Coronary artery (tissue), 2 donors: Measurements from ENCODE around the gene LSG1.
"Not testable (repeated sequence)": the region's sequence is repeated elsewhere in the genome, so short reads cannot be mapped to it uniquely, and the experiment has no call there.

Experiments used
- DNase-seq: peaks from one replicate; pipeline ENCODE4 v3.0.0-alpha.2; 2017; ENCODE audit warnings: low spot score
- H3K27ac ChIP-seq, 2 donors: fragments of 200-600 bp; sonication (generic); one replicate each; pipeline ENCODE4 v1.5.1; 2016 to 2019
- H3K4me3 ChIP-seq: fragments of 200-600 bp; sonication (generic); 2 replicates; pipeline ENCODE4 v1.5.1; 2016; ENCODE audit warnings: mild to moderate bottlenecking, moderate library complexity
- TF ChIP-seq, protein P1 (sequence below): fragments of 200-600 bp; sonication (generic); IDR thresholded peaks from one replicate; pipeline ENCODE4 v1.5.1; 2019; ENCODE audit warnings: antibody characterized with exemption

Gene LSG1

DNA sequence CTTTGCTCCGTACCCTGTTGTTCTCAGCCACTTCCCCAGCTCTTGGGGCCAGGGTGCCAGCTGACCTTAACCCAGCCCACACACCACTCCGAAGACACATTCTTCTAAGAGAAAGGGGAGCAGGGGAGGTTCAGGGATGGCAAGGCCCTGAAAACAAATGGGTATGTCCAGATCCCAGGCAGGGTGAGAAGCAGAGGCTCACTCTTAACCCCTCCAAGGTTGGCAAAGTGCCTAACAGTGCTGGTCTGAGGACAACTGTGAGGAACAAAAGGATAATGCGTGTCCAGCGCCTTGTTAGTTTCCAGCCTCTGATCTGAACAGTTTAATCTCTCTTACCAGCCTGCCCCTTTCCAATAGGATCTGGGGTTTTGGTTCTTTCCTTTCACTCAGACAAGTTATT is 40.3 kb downstream of the LSG1 start:
- no peak overlapping the region for H3K27ac ChIP-seq
- peak; percentile 24 for DNase-seq
- TF ChIP-seq, protein P1, sequence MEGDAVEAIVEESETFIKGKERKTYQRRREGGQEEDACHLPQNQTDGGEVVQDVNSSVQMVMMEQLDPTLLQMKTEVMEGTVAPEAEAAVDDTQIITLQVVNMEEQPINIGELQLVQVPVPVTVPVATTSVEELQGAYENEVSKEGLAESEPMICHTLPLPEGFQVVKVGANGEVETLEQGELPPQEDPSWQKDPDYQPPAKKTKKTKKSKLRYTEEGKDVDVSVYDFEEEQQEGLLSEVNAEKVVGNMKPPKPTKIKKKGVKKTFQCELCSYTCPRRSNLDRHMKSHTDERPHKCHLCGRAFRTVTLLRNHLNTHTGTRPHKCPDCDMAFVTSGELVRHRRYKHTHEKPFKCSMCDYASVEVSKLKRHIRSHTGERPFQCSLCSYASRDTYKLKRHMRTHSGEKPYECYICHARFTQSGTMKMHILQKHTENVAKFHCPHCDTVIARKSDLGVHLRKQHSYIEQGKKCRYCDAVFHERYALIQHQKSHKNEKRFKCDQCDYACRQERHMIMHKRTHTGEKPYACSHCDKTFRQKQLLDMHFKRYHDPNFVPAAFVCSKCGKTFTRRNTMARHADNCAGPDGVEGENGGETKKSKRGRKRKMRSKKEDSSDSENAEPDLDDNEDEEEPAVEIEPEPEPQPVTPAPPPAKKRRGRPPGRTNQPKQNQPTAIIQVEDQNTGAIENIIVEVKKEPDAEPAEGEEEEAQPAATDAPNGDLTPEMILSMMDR = no peak
- no peak overlapping the region for H3K4me3 ChIP-seq

DNA sequence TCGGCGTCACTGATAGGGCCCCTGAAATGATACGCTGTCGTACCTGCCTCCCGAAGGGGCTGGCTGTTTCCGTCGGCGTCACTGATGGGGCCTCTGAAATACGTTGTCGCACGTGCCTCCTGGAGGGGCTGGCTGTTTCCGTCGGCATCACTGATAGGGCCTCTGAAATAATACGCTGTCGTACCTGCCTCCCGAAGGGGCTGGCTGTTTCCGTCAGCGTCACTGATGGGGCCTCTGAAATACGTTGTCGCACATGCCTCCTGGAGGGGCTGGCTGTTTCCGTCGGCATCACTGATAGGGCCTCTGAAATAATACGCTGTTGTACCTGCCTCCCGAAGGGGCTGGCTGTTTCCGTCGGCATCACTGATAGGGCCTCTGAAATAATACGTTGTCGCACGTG is 41.3 kb downstream of the LSG1 start:
- DNase-seq = peak; percentile 28
- H3K27ac ChIP-seq, H3K4me3 ChIP-seq: not testable (repeated sequence)

DNA sequence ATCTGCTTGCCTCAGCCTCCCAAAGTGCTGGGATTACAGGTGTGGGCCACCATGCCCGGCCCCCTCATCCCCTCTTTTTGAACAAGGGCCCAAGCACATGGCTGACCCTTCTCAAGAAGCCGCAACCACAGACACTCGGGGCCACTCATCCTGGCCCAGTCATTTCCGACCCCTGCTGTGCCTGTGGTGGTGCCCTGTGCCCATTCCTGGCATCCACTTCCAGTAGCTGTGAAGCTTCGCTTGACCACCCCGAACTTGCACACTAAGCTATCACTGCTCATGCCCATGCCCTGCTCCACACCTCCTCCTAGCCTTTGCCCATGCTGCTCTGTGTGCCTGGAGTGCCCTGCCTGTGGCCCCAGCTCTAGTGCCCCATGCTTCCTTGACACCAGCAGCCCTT is 47.0 kb downstream of the LSG1 start:
- Histone ChIP-seq H3K4me3 (no peak overlapping the region), H3K27ac (no peak overlapping the region)
- DNase-seq = no peak
- TF ChIP-seq, protein P1 = no peak

DNA sequence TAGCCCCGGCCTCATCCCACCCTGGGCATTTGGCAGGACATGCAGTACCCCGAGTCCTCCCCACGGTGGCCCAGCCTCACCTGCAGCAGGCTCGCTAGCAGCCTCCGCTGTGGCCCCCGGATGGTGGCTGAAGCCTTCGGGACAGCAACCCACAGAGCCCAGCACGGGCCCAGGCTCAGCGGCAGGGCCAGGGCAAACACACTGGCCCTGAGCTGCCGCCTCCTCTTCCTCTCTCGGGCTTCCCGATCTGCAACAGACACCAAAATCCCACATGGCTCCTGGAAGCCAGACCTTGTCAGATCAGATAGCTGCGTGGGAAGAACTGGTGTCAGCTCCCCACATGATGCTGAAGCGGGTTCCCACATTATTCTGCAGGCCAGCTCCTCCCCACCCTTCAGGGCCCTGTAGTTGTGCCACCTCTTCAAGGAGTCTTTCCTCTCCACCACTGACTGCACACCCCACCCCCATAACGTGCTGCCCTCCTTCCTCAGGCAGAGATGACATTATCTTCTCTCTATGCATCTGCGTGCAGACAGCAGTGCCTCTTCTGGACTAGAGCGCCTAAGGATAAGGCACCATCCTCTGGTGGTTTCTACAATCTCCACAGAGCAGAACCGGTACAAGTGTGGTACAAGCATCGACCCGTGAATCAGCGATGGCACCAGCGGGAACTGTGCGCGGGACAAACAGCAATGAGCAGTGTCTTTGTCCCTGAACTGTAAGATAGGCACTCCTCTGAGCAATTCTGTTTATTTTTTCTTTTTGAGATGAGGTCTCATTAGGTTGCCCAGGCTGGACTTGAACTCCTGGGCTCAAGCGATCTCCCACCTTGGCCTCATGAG is 48.3 kb downstream of the LSG1 start:
- Histone ChIP-seq H3K4me3 (no peak overlapping the region), H3K27ac (no peak overlapping the region)
- DNase-seq = no peak
- TF ChIP-seq, protein P1 = no peak

DNA sequence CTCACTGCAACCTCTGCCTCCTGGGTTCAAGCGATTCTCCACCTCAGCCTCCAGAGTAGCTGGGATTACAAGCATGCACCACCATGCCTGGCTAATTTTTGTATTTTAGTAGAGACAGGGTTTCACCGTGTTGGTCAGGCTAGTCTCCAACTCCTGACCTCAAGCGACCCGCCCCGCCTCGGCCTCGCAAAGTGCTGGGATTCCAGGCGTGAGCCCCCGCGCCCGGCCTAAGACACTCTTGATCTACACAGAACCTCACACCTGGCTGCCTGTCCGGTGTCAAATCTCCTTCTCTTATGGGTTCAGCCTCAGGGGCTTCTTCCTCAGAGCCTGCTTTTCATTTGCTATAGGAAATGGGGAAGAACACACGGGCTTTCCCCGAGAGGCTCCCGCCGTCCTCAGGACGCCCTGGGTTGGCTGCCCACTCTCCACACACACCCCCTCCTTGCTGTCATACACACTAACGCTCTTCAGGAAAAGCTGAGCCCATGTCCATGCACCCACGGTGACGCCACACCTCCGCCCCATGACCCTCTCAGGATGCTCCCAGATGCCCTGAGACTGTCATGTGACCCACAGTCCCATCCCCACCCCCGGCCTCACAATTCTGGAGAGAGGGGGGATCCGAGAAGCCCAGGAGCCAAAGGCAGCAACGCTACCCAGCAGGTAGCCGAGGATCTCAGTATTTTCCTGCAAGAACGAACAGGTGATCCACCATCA is 49.2 kb downstream of the LSG1 start:
- H3K4me3 ChIP-seq = no peak overlapping the region
- TF ChIP-seq, protein P1 = no peak
- no peak for DNase-seq
- H3K27ac ChIP-seq = no peak overlapping the region

DNA sequence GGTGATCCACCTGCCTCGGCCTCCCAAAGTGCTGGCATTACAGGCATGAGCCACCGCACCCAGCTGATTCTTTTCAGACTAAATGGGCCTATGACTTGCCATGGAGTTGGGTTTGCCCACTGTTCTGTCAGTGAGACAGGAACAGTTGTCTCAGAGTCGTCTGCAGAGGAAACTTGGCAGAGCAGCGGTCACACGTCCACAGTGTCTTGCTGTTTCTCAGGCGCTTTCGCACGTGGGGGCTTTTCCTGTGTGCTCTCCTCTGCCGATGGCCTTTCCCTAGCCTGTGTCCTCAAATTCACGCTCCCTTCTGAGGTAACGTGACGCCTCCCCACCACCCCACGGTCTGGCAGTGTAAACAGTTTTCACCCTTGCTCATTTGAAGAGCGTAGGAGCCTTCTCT is 50.0 kb downstream of the LSG1 start:
- H3K4me3 ChIP-seq = no peak overlapping the region
- TF ChIP-seq, protein P1 = no peak

DNA sequence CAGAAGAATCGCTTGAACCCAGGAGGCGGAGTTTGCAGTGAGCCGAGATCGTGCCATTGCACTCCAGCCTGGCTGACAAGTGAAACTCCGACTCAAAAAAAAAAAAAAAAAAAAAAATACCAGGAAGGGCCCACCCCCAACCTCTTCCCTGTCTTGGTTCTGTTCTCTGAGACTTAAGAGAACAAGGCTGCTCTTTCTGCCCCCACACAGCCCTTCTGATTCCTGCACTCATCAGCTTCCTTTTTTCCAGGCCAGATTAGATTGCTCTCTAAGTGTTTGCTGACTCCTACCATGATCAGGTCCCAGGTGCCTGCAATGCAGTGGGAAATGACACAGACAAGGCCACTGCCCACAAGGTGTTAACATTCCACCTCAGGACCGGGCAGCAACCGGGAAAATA is 51.8 kb downstream of the LSG1 start:
- TF ChIP-seq, protein P1 = no peak
- H3K4me3 ChIP-seq = no peak overlapping the region
- no peak overlapping the region for H3K27ac ChIP-seq
- DNase-seq = no peak

More for the DNA sequence above, 50.0 kb downstream of the LSG1 start:
- no peak for DNase-seq
- no peak overlapping the region for H3K27ac ChIP-seq
